GM12801 (cell line): ENCODE measurements around the gene OR8I2.

ENCODE experiments used
- CTCF ChIP-seq: IDR thresholded peaks from one replicate; pipeline ENCODE4 v1.5.1; 2011; ENCODE audit warnings: control low read depth; ENCODE audit not compliant: insufficient read length; ENCODE audit errors: extremely low read depth

The OR8I2 gene

DNA sequence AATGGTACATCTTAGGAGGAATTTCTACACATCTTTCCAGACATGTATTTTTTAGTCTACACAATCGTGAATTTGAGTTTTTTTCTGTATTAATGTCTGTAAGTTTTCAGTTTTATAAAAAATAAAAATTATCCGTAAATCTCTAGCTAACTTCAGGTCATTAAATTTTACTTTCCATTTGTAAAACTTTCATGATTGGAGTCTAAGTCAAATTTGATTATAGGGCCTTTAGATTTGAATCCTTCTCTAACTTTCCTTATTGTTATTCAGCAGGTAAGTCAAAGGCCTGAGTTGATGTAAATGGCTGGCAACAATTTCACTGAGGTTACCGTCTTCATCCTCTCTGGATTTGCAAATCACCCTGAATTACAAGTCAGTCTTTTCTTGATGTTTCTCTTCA, at the start of gene OR8I2:
Gene OR8I2, plus strand, starts transcription at position 301 of the 400 bp plus-strand sequence. Its CDS starts 0 bp downstream, at position 301.
- no peak for TF ChIP-seq CTCF

DNA sequence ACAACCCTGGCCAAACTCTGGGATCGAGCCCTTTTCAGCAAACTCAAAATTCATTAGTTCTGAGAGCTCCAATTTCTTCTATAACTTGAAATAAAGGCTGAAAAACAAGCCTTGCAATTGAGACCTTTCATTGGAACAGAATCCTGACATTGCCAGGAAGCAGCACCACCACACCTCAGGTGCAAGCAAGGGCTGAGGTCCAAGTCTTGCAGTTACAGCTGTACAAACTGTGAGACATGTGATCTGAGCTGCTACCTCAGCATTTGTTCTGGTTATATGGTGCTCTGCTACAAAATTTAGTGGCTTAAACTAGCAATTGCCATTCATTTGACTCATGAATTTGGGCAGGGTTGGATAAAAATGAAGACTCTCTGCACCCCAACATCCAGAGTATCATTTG, 47.6 kb upstream of the OR8I2 start:
- TF ChIP-seq CTCF: no peak

- TF ChIP-seq CTCF: no peak
Measured at GRCh38 chr11:56048480-56048879, 44.6 kb upstream of the OR8I2 start.

DNA sequence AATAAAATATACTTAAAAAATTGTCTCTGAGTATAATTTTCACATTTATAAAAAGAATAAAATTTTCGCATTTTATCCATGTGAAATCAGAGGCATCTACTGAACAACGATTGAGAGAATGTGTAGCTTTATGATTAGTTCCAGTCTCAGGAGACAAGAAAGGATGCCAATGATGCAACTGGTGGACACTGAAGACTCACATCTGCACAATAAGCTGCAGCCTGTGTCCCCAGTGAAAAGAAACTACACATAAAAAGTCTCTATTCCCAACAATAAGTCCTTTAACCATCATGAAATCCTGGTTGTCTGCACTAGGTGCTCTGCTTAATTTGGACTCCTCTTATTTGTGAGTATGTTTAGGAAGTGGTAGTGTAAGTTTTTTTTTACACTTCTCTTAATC, 43.6 kb upstream of the OR8I2 start:
- TF ChIP-seq CTCF: no peak

GRCh38 chr11:56066980-56067379, 26.1 kb upstream of the OR8I2 start:
- TF ChIP-seq CTCF: no peak

DNA sequence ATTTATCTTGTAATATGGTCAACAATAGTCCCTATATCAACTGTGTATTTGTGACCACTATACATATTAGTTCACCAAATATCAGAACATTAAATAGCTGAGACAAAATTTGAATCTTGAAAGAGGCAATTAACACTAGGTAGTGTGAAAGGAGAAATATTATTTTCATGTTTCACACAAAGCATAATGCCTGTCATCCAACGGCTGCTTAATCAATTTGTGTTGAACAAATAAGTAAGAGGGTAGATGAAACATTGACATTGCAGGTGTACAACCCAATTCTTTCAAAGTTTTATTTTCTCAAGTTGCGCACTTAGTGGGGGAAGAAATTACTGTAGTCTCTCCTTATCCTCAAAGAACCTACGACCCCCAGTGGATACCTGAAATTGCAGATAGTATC, 3.4 kb upstream of the OR8I2 start:
- TF ChIP-seq CTCF: no peak

DNA sequence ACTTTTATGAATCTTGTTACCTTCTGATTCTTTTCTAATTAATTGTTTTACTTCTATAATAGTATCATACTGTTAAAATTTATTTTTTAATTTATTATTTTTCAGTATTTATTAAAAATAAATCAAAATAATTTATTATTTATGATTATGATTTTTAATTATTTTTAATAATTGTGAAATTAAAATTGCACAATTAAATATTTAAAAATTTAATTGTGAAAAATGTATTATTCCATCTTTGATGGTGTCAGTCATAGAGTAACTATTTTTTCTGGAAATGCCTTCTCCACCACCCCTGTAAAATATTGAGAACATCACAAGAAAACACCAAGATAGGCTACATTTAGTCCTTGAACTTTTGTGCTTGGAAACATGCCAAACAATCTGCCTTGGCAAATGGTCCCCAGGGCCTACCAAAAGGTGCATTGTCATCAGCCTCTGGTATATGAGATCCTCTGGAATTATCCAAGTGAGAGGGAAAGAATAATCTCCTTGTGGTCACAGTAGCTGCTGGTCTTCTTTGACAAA, 10.2 kb downstream of the OR8I2 start, which contains the start of gene OR8H2:
Gene OR8H2, plus strand, starts transcription at position 478 of the 528 bp plus-strand sequence. CDS start 1,356 bp downstream, outside the sequence.
- TF ChIP-seq CTCF: no peak
